Keratinocyte (primary cell): ENCODE results near the gene HDGFL2. TPM values are rescaled to one million over a fixed set of nuclear protein-coding genes. Genes with fewer than 3 reads are reported as not detected.

Experiments used
- DNase-seq: peaks from one replicate; pipeline ENCODE4 v3.0.0-alpha.2; 2011; ENCODE audit warnings: low read depth, missing footprints, low spot score
- FAIRE-seq: peaks from 2 replicates; lab custom pipeline; 2011; peaks lifted over from hg19 to GRCh38; lab: Jason Lieb, UNC
- H2AFZ ChIP-seq: 2 replicates; pipeline ENCODE4 v1.6.0; 2012; ENCODE audit warnings: low read length, control low read depth, inconsistent platforms; ENCODE audit not compliant: control insufficient read depth
- H3K27ac ChIP-seq: 2 replicates; pipeline ENCODE4 v1.5.1; 2011; ENCODE audit warnings: low read length; ENCODE audit not compliant: control insufficient read depth, insufficient read depth
- H3K27me3 ChIP-seq: 3 replicates; pipeline ENCODE4 v1.6.0; 2011; ENCODE audit warnings: low read length; ENCODE audit not compliant: control insufficient read depth, insufficient read depth; ENCODE audit errors: extremely low read depth
- H3K36me3 ChIP-seq, 2 experiments: 2 replicates in 1 of 2; 3 replicates in 1 of 2; pipeline ENCODE4 v1.5.1; 2011; ENCODE audit warnings: low read length in 2 of 2, mild to moderate bottlenecking in 1 of 2; ENCODE audit not compliant: control insufficient read depth in 2 of 2, insufficient read depth in 2 of 2; ENCODE audit errors: extremely low read depth in 1 of 2
- H3K4me1 ChIP-seq: 3 replicates; pipeline ENCODE4 v1.5.1; 2011; ENCODE audit warnings: low read length; ENCODE audit not compliant: control insufficient read depth, insufficient read depth; ENCODE audit errors: extremely low read depth
- H3K4me2 ChIP-seq: 3 replicates; pipeline ENCODE4 v1.6.0; 2011; ENCODE audit warnings: low read depth, low read length; ENCODE audit not compliant: control insufficient read depth, insufficient read depth; ENCODE audit errors: extremely low read depth
- H3K4me3 ChIP-seq, 3 experiments: fragments of 200-600 bp in 1 of 3; sonication (generic) in 1 of 3; 2 replicates in 2 of 3; 3 replicates in 1 of 3; pipeline ENCODE4 v1.5.1; 2011 to 2016; ENCODE audit warnings: low read length in 3 of 3, mild to moderate bottlenecking in 3 of 3, control low read depth in 2 of 3, inconsistent platforms in 1 of 3, low read depth in 1 of 3, mixed read lengths in 1 of 3, mixed run types in 1 of 3, moderate library complexity in 1 of 3; ENCODE audit not compliant: control insufficient read depth in 2 of 3, insufficient read depth in 2 of 3; ENCODE audit errors: extremely low read depth in 1 of 3
- H3K79me2 ChIP-seq: 2 replicates; pipeline ENCODE4 v1.6.0; 2012; ENCODE audit warnings: low read length; ENCODE audit not compliant: control insufficient read depth, insufficient read depth
- H3K9ac ChIP-seq: 3 replicates; pipeline ENCODE4 v1.6.0; 2011; ENCODE audit warnings: low read length; ENCODE audit not compliant: control insufficient read depth, insufficient read depth; ENCODE audit errors: extremely low read depth
- H3K9me1 ChIP-seq: 3 replicates; pipeline ENCODE4 v1.6.0; 2011; ENCODE audit warnings: low read length; ENCODE audit not compliant: control insufficient read depth, insufficient read depth; ENCODE audit errors: extremely low read depth
- H3K9me3 ChIP-seq: 2 replicates; pipeline ENCODE4 v1.5.1; 2012; ENCODE audit warnings: low read depth, low read length; ENCODE audit not compliant: control insufficient read depth
- H4K20me1 ChIP-seq: 3 replicates; pipeline ENCODE4 v1.6.0; 2011; ENCODE audit warnings: low read length; ENCODE audit not compliant: control insufficient read depth, insufficient read depth; ENCODE audit errors: extremely low read depth
- EZH2 ChIP-seq: IDR thresholded peaks from one replicate; pipeline ENCODE4 v1.6.1; 2012; ENCODE audit warnings: inconsistent platforms, mild to moderate bottlenecking, low read length, moderate library complexity
- dilution Hi-C: fragments of 300-500 bp; cut with MboI; formaldehyde crosslinking; loops from one replicate; pipeline ENCODE4 v1.7.0; 2020; ENCODE audit warnings: low sequenced_read_pairs; ENCODE audit not compliant: extremely low pct_ligation_motif_present
- polyA plus RNA-seq, 5 experiments: library from polyadenylated mRNA; depleted of rRNA in 3 of 5; stranded (reverse) in 3 of 5; stranded (forward) in 1 of 5; unstranded in 1 of 5; fragments of >200 nt; gene quantifications; 1 replicate in 1 of 5; 2 replicates in 3 of 5; 3 replicates in 1 of 5; pipeline versions ENCODE4 v1.2.1 to v1.2.3, GENCODE V29; 2011 to 2012; ENCODE audit warnings: missing spikeins in 2 of 5, low read depth in 1 of 5, low replicate concordance in 1 of 5
- TF ChIP-seq, protein P1 (sequence below), 3 experiments: IDR thresholded peaks in 1 of 3; conservative IDR thresholded peaks in 1 of 3; optimal IDR thresholded peaks in 1 of 3; 2 replicates in 2 of 3; 3 replicates in 1 of 3; pipeline versions ENCODE3 to v1.5.1; 2011; ENCODE audit warnings: low read length in 3 of 3, mild to moderate bottlenecking in 3 of 3, moderate library complexity in 2 of 3, control low read depth in 1 of 3, inconsistent platforms in 1 of 3; ENCODE audit not compliant: insufficient read depth in 2 of 3; ENCODE audit errors: extremely low read depth in 1 of 3

HDGFL2 gene
- polyA plus RNA-seq, 1 donor (not counting 4 experiments of a cell fraction or from before 2014, with no cell fraction given): 19.5 TPM

DNA sequence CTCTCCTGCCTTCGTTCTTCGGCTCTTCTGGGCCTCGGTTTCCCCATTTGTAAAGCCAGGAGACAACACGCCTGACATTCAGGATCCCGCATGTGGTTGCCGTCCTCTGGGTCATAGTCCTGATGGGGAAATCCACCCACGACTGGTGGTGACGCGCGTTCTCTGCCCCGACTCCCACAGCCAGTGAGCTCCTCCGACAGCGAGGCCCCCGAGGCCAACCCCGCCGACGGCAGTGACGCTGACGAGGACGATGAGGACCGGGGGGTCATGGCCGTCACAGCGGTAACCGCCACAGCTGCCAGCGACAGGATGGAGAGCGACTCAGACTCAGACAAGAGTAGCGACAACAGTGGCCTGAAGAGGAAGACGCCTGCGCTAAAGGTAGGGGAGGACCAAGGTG is 16.4 kb downstream of the HDGFL2 start:
- dilution Hi-C loops: no loop called here
- no peak overlapping the region for H3K27ac ChIP-seq
- H4K20me1 ChIP-seq: no peaks in the 10 kb centered on the region
- peaks cover 10 to 18% of the 10 kb centered on the region in 2 experiments for H3K36me3 ChIP-seq
- no peak overlapping the region for H3K4me2 ChIP-seq
- H3K79me2 ChIP-seq: no peaks in the 10 kb centered on the region
- no peak overlapping the region for H3K9ac ChIP-seq
- H3K4me1 ChIP-seq: no peaks in the 10 kb centered on the region
- H3K27me3 ChIP-seq: no peaks in the 10 kb centered on the region
- no peaks in the 10 kb centered on the region for H3K9me3 ChIP-seq
- DNase-seq (no peak), FAIRE-seq (no peak)
- no peak overlapping the region for H2AFZ ChIP-seq
- TF ChIP-seq EZH2: no peak
- TF ChIP-seq, protein P1, sequence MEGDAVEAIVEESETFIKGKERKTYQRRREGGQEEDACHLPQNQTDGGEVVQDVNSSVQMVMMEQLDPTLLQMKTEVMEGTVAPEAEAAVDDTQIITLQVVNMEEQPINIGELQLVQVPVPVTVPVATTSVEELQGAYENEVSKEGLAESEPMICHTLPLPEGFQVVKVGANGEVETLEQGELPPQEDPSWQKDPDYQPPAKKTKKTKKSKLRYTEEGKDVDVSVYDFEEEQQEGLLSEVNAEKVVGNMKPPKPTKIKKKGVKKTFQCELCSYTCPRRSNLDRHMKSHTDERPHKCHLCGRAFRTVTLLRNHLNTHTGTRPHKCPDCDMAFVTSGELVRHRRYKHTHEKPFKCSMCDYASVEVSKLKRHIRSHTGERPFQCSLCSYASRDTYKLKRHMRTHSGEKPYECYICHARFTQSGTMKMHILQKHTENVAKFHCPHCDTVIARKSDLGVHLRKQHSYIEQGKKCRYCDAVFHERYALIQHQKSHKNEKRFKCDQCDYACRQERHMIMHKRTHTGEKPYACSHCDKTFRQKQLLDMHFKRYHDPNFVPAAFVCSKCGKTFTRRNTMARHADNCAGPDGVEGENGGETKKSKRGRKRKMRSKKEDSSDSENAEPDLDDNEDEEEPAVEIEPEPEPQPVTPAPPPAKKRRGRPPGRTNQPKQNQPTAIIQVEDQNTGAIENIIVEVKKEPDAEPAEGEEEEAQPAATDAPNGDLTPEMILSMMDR (optimal IDR thresholded peaks at IDR 0.05 in 1 of 3, IDR thresholded peaks at IDR 0.05 in 1 of 3, conservative IDR thresholded peaks at IDR 0.05 in 1 of 3; ENCODE audit: extremely low read depth in 1 of 3, insufficient read depth in 2 of 3, low read length in 3 of 3): no peak
- no peak overlapping the region for H3K4me3 ChIP-seq
- H3K9me1 ChIP-seq: no peaks in the 10 kb centered on the region

DNA sequence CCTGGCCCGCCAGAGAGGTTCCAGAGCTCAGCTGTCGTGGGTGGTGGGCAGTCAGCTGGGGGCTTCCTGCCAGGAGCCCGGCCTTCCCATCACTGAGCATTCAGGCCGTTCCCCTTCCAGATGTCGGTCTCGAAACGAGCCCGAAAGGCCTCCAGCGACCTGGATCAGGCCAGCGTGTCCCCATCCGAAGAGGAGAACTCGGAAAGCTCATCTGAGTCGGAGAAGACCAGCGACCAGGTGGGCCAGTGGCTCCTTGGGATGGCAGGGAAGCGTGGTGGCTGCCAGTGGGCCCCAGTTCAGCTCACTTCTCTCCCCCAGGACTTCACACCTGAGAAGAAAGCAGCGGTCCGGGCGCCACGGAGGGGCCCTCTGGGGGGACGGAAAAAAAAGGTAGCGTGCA is 19.3 kb downstream of the HDGFL2 start:
- Histone ChIP-seq H3K4me1 (no peaks in the 10 kb centered on the region), H3K4me2 (no peak overlapping the region), H3K9me1 (no peaks in the 10 kb centered on the region), H3K27ac (no peak overlapping the region), H3K36me3 (peaks cover 11 to 22% of the 10 kb centered on the region in 2 experiments), H3K4me3 (no peak overlapping the region), H3K27me3 (no peaks in the 10 kb centered on the region), H4K20me1 (no peaks in the 10 kb centered on the region), H3K9me3 (no peaks in the 10 kb centered on the region), H3K79me2 (no peaks in the 10 kb centered on the region), H3K9ac (no peak overlapping the region), H2AFZ (no peak overlapping the region)
- TF ChIP-seq EZH2: no peak
- TF ChIP-seq, protein P1 (optimal IDR thresholded peaks at IDR 0.05 in 1 of 3, IDR thresholded peaks at IDR 0.05 in 1 of 3, conservative IDR thresholded peaks at IDR 0.05 in 1 of 3; ENCODE audit: extremely low read depth in 1 of 3, insufficient read depth in 2 of 3, low read length in 3 of 3): no peak
- no peak for FAIRE-seq
- DNase-seq: no peak
- dilution Hi-C loops: no loop called here
